PC-3 (cell line): ENCODE data around the gene ANKH.
A peak's percentile ranks its signal among the peaks of the same experiment; 100 is the strongest.

ENCODE experiments used
- EZH2 ChIP-seq: fragments of 300-600 bp; sonication (generic); IDR thresholded peaks from one replicate; pipeline ENCODE4 v1.6.1; 2017; ENCODE audit warnings: antibody characterized with exemption, mild to moderate bottlenecking, low read length; ENCODE audit not compliant: unreplicated experiment
- EZH2phosphoT487 ChIP-seq: fragments of 300-600 bp; sonication (generic); IDR thresholded peaks from 2 replicates; pipeline ENCODE4 v1.6.1; 2018; ENCODE audit warnings: mild to moderate bottlenecking, antibody characterized with exemption, low read length, borderline replicate concordance
- TF ChIP-seq, protein P1 (sequence below): fragments of 300-600 bp; sonication (generic); conservative IDR thresholded peaks from 2 replicates; pipeline ENCODE4 v1.5.1; 2017; ENCODE audit warnings: antibody characterized with exemption, low read depth, mild to moderate bottlenecking, low read length

GRCh38 chr5:14767735-14768507, 103.7 kb downstream of the ANKH start:
- TF ChIP-seq EZH2, result no peak
- TF ChIP-seq, protein P1, sequence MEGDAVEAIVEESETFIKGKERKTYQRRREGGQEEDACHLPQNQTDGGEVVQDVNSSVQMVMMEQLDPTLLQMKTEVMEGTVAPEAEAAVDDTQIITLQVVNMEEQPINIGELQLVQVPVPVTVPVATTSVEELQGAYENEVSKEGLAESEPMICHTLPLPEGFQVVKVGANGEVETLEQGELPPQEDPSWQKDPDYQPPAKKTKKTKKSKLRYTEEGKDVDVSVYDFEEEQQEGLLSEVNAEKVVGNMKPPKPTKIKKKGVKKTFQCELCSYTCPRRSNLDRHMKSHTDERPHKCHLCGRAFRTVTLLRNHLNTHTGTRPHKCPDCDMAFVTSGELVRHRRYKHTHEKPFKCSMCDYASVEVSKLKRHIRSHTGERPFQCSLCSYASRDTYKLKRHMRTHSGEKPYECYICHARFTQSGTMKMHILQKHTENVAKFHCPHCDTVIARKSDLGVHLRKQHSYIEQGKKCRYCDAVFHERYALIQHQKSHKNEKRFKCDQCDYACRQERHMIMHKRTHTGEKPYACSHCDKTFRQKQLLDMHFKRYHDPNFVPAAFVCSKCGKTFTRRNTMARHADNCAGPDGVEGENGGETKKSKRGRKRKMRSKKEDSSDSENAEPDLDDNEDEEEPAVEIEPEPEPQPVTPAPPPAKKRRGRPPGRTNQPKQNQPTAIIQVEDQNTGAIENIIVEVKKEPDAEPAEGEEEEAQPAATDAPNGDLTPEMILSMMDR, result no peak
- TF ChIP-seq EZH2phosphoT487, result 0 out of 2 replicates have a peak, but pooled peaks have one; percentile 41
